WERI-Rb-1 (cell line): Measurements from ENCODE around the gene SYCE3.

Experiments used
- DNase-seq: peaks from one replicate; pipeline ENCODE4 v3.0.0-alpha.2; 2020
- H3K27ac ChIP-seq: fragments of 250-450 bp; sonication (Bioruptor Pico); 2 replicates; pipeline ENCODE4 v1.5.1; 2020; ENCODE audit warnings: mild to moderate bottlenecking, moderate library complexity
- H3K27me3 ChIP-seq: fragments of 250-450 bp; sonication (Bioruptor Pico); 2 replicates; pipeline ENCODE4 v1.5.1; 2021; ENCODE audit warnings: mild to moderate bottlenecking, low read depth, moderate library complexity; ENCODE audit not compliant: insufficient read depth, severe bottlenecking
- H3K36me3 ChIP-seq: fragments of 250-450 bp; sonication (Bioruptor Pico); 2 replicates; pipeline ENCODE4 v1.5.1; 2020; ENCODE audit warnings: mild to moderate bottlenecking, moderate library complexity
- H3K4me3 ChIP-seq: 2 replicates; pipeline ENCODE4 v1.5.1; 2011; ENCODE audit warnings: low read depth, mild to moderate bottlenecking, control low read depth, low read length
- H3K9me3 ChIP-seq: fragments of 250-450 bp; sonication (Bioruptor Pico); 2 replicates; pipeline ENCODE4 v1.5.1; 2021; ENCODE audit warnings: mild to moderate bottlenecking, moderate library complexity; ENCODE audit not compliant: severe bottlenecking
- TF ChIP-seq, protein P1 (sequence below): IDR thresholded peaks from 2 replicates; pipeline ENCODE4 v1.5.1; 2011; ENCODE audit warnings: low read depth, mild to moderate bottlenecking, control low read depth, inconsistent platforms, low read length

Gene SYCE3, protein sequence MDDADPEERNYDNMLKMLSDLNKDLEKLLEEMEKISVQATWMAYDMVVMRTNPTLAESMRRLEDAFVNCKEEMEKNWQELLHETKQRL

DNA sequence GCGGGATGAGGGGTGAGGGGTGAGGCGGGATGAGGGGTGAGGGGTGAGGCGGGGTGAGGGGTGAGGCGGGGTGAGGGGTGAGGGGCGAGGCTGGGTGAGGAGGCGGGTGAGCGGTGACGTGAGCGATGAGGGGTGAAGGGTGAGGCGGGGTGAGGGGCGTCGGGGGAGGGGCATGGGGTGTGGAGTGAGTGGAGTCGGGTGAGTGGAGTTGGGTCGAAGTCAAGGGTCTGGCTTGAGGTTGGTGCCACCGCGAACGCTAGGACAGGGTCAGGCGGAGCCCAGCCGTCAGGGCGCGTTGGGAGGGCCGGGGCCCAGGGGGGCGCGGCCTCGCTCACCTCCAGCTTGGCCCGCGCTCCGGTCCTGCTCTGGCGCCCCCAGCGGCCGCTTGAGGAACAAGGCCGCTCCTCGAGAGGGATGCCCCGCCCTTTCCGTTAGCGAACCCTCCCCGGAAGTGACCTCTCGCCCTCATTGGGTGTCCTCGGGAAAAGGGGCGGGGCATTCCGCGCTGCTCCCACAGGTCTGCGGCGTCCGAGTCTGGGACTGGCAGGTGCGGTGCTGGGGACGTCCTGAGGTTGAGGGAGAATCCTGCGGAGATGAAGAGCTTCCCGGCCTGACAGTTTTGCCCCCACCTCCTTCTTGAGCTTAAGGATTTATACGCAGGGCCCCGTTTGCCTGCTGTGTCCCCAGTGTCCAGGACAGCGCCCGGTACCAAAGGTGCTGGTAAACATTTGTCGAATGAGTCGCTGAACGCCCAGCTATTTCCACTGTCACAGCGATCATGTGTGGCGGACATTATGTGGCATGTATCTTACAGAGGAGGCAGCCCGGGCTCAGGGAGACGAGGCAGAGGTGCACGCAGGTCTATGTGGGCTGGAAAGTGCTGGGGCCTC lies at the start of gene SYCE3:
SYCE3 (minus strand) TSS at position 397 of the 890 bp plus-strand sequence. CDS start 6,514 bp downstream, outside the sequence.
- H3K27ac ChIP-seq: peak within 1 kb of the TSS; percentile 30
- peak within 1 kb of the TSS; percentile 59 for H3K4me3 ChIP-seq
- peak; percentile 99 for DNase-seq

DNA sequence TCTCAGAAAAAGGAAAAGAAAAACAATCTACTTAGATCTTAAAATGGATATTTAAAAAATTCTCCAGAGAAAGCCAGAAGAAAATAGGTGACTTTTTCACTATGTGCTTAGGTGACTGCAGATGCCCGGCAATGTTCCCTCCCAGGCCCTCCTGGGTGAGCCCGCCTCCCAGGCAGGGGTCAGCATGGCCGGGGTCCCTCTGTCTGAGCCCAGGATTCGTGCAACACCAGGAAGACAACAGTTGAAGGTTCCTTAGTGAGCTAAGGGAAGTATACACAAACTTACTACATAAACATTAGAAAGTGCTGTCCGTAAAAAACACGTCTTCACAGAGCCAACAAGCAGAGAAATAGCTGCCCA lies 49.4 kb upstream of the SYCE3 start:
- TF ChIP-seq, protein P1, sequence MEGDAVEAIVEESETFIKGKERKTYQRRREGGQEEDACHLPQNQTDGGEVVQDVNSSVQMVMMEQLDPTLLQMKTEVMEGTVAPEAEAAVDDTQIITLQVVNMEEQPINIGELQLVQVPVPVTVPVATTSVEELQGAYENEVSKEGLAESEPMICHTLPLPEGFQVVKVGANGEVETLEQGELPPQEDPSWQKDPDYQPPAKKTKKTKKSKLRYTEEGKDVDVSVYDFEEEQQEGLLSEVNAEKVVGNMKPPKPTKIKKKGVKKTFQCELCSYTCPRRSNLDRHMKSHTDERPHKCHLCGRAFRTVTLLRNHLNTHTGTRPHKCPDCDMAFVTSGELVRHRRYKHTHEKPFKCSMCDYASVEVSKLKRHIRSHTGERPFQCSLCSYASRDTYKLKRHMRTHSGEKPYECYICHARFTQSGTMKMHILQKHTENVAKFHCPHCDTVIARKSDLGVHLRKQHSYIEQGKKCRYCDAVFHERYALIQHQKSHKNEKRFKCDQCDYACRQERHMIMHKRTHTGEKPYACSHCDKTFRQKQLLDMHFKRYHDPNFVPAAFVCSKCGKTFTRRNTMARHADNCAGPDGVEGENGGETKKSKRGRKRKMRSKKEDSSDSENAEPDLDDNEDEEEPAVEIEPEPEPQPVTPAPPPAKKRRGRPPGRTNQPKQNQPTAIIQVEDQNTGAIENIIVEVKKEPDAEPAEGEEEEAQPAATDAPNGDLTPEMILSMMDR: no peak
- Histone ChIP-seq H3K4me3 (no peak overlapping the region), H3K27me3 (no peaks in the 10 kb centered on the region), H3K9me3 (no peaks in the 10 kb centered on the region), H3K27ac (no peak overlapping the region), H3K36me3 (peaks cover 24% of the 10 kb centered on the region)
- no peak for DNase-seq

More for the DNA sequence above, at the start of gene SYCE3:
- no peaks in the 10 kb centered on the region for H3K27me3 ChIP-seq
- TF ChIP-seq, protein P1: peak; percentile 91
- H3K9me3 ChIP-seq: no peaks in the 10 kb centered on the region
- H3K36me3 ChIP-seq: no peaks in the 10 kb centered on the region

DNA sequence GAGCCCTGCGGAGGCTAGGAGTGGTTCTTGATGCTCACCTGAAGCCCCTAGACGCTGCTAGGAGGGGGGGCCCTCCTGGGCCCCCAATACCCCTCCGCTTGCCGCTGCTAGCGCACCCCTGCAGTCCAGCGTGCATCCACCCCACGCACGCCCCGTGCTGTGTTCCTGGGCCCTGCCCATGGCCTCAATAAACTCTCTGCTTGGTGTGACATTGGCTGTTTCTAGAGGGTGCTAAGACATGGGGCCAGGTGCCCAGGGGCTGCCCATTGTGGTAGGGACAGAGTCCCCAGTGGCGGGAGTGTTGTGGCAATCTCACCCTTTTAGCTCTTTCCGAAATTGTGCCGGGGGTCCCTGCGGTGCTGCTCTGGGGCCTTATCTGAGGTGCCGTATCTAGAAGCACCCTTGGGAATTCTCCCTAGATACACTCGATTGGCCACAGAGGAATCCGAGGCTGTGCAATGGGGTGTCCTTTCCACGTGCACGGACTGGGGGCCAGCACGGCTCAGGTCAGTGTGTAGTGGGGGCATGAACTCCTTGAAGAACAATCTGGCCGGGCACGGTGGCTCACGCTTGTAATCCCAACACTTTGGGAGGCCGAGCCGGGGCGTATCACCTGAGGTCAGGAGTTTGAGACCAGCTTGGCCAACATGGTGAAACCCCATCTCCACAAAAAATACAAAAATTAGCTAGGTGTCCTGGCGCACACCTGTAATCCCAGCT lies 48.8 kb upstream of the SYCE3 start:
- Histone ChIP-seq H3K4me3 (no peak overlapping the region), H3K27me3 (no peaks in the 10 kb centered on the region), H3K9me3 (no peaks in the 10 kb centered on the region), H3K27ac (no peak overlapping the region), H3K36me3 (peaks cover 28% of the 10 kb centered on the region)
- TF ChIP-seq, protein P1: no peak
- no peak for DNase-seq

DNA sequence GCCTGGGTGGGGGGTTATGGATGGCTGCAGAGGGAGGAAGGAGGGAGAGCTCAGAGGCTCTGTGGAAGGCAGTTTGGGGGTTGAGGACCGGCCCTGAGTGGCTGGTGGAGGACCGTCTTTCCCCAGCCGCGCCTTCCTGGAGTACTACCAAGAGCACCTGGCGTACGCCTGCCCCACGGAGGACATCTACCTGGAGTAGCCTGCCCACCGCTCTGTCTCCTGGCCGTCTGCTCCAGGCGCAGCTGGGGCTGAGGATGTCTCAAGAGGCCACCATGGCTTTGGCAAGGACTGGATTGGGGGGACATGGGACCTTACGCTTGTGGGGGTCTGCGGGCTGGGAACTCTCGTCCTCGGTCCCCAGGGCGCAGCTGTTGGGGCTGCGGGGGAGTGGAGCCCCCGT lies 47.9 kb upstream of the SYCE3 start:
- no peaks in the 10 kb centered on the region for H3K27me3 ChIP-seq
- TF ChIP-seq, protein P1: no peak

DNA sequence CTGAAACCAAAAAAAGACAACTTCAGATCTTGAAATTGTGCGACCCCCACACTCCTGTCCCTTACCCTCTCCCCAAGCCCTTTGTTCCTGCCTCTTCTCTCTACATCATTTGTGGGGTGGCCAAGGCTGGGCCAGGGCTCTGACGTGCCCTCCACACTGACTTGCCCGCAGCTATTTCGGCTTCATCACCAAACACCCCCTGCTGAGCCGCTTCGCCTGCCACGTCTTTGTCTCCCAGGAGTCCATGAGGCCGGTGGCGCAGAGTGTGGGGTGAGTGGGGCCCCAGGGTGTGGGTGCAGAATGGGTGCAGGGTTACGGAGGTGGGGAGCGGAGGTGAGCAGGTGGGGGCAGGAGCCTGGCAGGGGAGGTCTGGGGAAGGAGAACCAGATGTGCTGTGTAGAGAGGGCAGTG lies 47.3 kb upstream of the SYCE3 start:
- TF ChIP-seq, protein P1: no peak
- Histone ChIP-seq H3K36me3 (peaks cover 42% of the 10 kb centered on the region), H3K27ac (no peak overlapping the region), H3K27me3 (no peaks in the 10 kb centered on the region), H3K4me3 (no peak overlapping the region), H3K9me3 (no peaks in the 10 kb centered on the region)
- no peak for DNase-seq

More for the DNA sequence above, 47.9 kb upstream of the SYCE3 start:
- H3K4me3 ChIP-seq: no peak overlapping the region
- no peak for DNase-seq
- H3K9me3 ChIP-seq: no peaks in the 10 kb centered on the region
- peaks cover 36% of the 10 kb centered on the region for H3K36me3 ChIP-seq
- no peak overlapping the region for H3K27ac ChIP-seq
